Fibroblast of lung (primary cell): Measurements from ENCODE around the gene DAB1. TPM values are rescaled to one million over a fixed set of nuclear protein-coding genes. Genes with fewer than 3 reads are reported as not detected.

Source experiments
- DNase-seq, 2 donors: peaks; one replicate each; pipeline versions ENCODE4 v3.0.0 to v3.0.0-alpha.2; 2010; ENCODE audit warnings: low read depth in 2 of 2
- H2AFZ ChIP-seq: 2 replicates; pipeline ENCODE4 v1.5.1; 2012; ENCODE audit warnings: low read length, control low read depth, inconsistent platforms
- H3K27ac ChIP-seq: 2 replicates; pipeline ENCODE4 v1.5.1; 2011; ENCODE audit warnings: low read length, control low read depth; ENCODE audit not compliant: insufficient read depth
- H3K27me3 ChIP-seq: 2 replicates; pipeline ENCODE4 v1.5.1; 2011; ENCODE audit warnings: mild to moderate bottlenecking, low read length; ENCODE audit not compliant: control insufficient read depth, insufficient read depth
- H3K36me3 ChIP-seq: 2 replicates; pipeline ENCODE4 v1.5.1; 2011; ENCODE audit warnings: low read length; ENCODE audit not compliant: control insufficient read depth, insufficient read depth
- H3K4me1 ChIP-seq: 2 replicates; pipeline ENCODE4 v1.5.1; 2011; ENCODE audit warnings: low read length; ENCODE audit not compliant: control insufficient read depth, insufficient read depth; ENCODE audit errors: extremely low read depth
- H3K4me2 ChIP-seq: 2 replicates; pipeline ENCODE4 v1.5.1; 2011; ENCODE audit warnings: low read length, control low read depth; ENCODE audit not compliant: insufficient read depth; ENCODE audit errors: extremely low read depth
- H3K4me3 ChIP-seq, 4 experiments: fragments of 200-600 bp in 1 of 4; sonication (generic) in 1 of 4; replicated peaks in 1 of 4; 2 replicates each; pipeline ENCODE4 v1.5.1; 2011 to 2016; ENCODE audit warnings: low read length in 4 of 4, low read depth in 3 of 4, mild to moderate bottlenecking in 3 of 4, control low read depth in 2 of 4, inconsistent platforms in 1 of 4, mixed read lengths in 1 of 4; ENCODE audit not compliant: insufficient read depth in 1 of 4; ENCODE audit errors: control extremely low read depth in 1 of 4
- H3K79me2 ChIP-seq: 2 replicates; pipeline ENCODE4 v1.5.1; 2012; ENCODE audit warnings: mild to moderate bottlenecking, low read length, inconsistent platforms; ENCODE audit not compliant: control insufficient read depth, insufficient read depth
- H3K9ac ChIP-seq: 2 replicates; pipeline ENCODE4 v1.5.1; 2011; ENCODE audit warnings: mild to moderate bottlenecking, low read length, control low read depth; ENCODE audit not compliant: insufficient read depth
- H3K9me3 ChIP-seq: 2 replicates; pipeline ENCODE4 v1.5.1; 2012; ENCODE audit warnings: low read depth, low read length; ENCODE audit not compliant: control insufficient read depth, insufficient read depth
- H4K20me1 ChIP-seq: 2 replicates; pipeline ENCODE4 v1.5.1; 2011; ENCODE audit warnings: low read length; ENCODE audit not compliant: control insufficient read depth, insufficient read depth; ENCODE audit errors: extremely low read depth
- CTCF ChIP-seq, 2 donors: IDR thresholded peaks in 1 of 2; conservative IDR thresholded peaks in 1 of 2; 1 replicate in 1 of 2; 2 replicates in 1 of 2; pipeline ENCODE4 v1.5.1; 2011 to 2012; ENCODE audit warnings: low read length in 2 of 2, control low read depth in 1 of 2, inconsistent platforms in 1 of 2, low read depth in 1 of 2, mild to moderate bottlenecking in 1 of 2
- EZH2 ChIP-seq: IDR thresholded peaks from 2 replicates; pipeline ENCODE4 v1.5.1; 2012; ENCODE audit warnings: low read length, control low read depth, mild to moderate bottlenecking; ENCODE audit errors: missing control alignments
- polyA plus RNA-seq, 2 donors: library from polyadenylated mRNA; depleted of rRNA in 1 of 2; stranded (reverse) in 1 of 2; unstranded in 1 of 2; fragments of >200 nt; gene quantifications; 2 replicates each; pipeline ENCODE4 v1.2.1, GENCODE V29; 2011 to 2012; ENCODE audit warnings: missing spikeins in 1 of 2
- total RNA-seq: library from RNA; depleted of rRNA; stranded (reverse); fragments of >200 nt; gene quantifications from 2 replicates; pipeline ENCODE4 v1.2.1, GENCODE V29; 2014

The DAB1 gene
- total and polyA plus RNA-seq, 2 donors (not counting 1 experiment from before 2014, with no cell fraction given) = 0.17 to 2.0 TPM

GRCh38 chr1:56983484-56983883 lies 440.4 kb downstream of the DAB1 start:
- Histone ChIP-seq H3K9ac (no peak overlapping the region), H3K4me1 (no peaks in the 10 kb centered on the region), H4K20me1 (no peaks in the 10 kb centered on the region), H3K27me3 (no peaks in the 10 kb centered on the region), H2AFZ (no peak overlapping the region), H3K79me2 (no peaks in the 10 kb centered on the region), H3K4me3 (no peak overlapping the region), H3K9me3 (no peaks in the 10 kb centered on the region), H3K4me2 (no peak overlapping the region), H3K36me3 (no peaks in the 10 kb centered on the region), H3K27ac (no peak overlapping the region)
- TF ChIP-seq CTCF (conservative IDR thresholded peaks at IDR 0.05 in 1 of 2, IDR thresholded peaks at IDR 0.05 in 1 of 2; ENCODE audit: low read depth in 1 of 2, low read length in 2 of 2) (no peak), EZH2 (no peak)
- DNase-seq = no peak

- H3K79me2 ChIP-seq = no peaks in the 10 kb centered on the region
- H2AFZ ChIP-seq = no peak overlapping the region
- H3K9ac ChIP-seq = no peak overlapping the region
- H3K4me3 ChIP-seq = no peak overlapping the region
- DNase-seq = no peak
- no peak overlapping the region for H3K27ac ChIP-seq
- no peaks in the 10 kb centered on the region for H4K20me1 ChIP-seq
- H3K4me2 ChIP-seq = no peak overlapping the region
- no peaks in the 10 kb centered on the region for H3K36me3 ChIP-seq
- no peaks in the 10 kb centered on the region for H3K9me3 ChIP-seq
- H3K4me1 ChIP-seq = no peaks in the 10 kb centered on the region
- no peaks in the 10 kb centered on the region for H3K27me3 ChIP-seq
- TF ChIP-seq EZH2 (no peak), CTCF (conservative IDR thresholded peaks at IDR 0.05 in 1 of 2, IDR thresholded peaks at IDR 0.05 in 1 of 2; ENCODE audit: low read depth in 1 of 2, low read length in 2 of 2) (no peak)
Measured at GRCh38 chr1:56979986-56980755, 443.7 kb downstream of the DAB1 start.

GRCh38 chr1:56978819-56979218 lies 445.0 kb downstream of the DAB1 start:
- H3K9ac ChIP-seq = no peak overlapping the region
- H3K36me3 ChIP-seq = no peaks in the 10 kb centered on the region
- H3K27me3 ChIP-seq = no peaks in the 10 kb centered on the region
- H4K20me1 ChIP-seq = no peaks in the 10 kb centered on the region
- DNase-seq = no peak
- H3K4me2 ChIP-seq = no peak overlapping the region
- H3K9me3 ChIP-seq = no peaks in the 10 kb centered on the region
- TF ChIP-seq CTCF (conservative IDR thresholded peaks at IDR 0.05 in 1 of 2, IDR thresholded peaks at IDR 0.05 in 1 of 2; ENCODE audit: low read depth in 1 of 2, low read length in 2 of 2) (no peak), EZH2 (no peak)
- H3K79me2 ChIP-seq = no peaks in the 10 kb centered on the region
- no peak overlapping the region for H3K4me3 ChIP-seq
- no peak overlapping the region for H3K27ac ChIP-seq
- H3K4me1 ChIP-seq = no peaks in the 10 kb centered on the region
- H2AFZ ChIP-seq = no peak overlapping the region
